ENCODE results near the gene LMBR1. TPM values are rescaled to one million over a fixed set of nuclear protein-coding genes. Genes with fewer than 3 reads are reported as not detected.
A peak's percentile ranks its signal among the peaks of the same experiment; 100 is the strongest.
"Not testable (repeated sequence)": the region's sequence is repeated elsewhere in the genome, so short reads cannot be mapped to it uniquely, and the experiment has no call there.

LMBR1 gene
- total and polyA plus RNA-seq, 2 of the 13 experiments (the other 11 are each of a cell fraction or from before 2014, with no cell fraction given) = 20.9 to 39.6 TPM

DNA sequence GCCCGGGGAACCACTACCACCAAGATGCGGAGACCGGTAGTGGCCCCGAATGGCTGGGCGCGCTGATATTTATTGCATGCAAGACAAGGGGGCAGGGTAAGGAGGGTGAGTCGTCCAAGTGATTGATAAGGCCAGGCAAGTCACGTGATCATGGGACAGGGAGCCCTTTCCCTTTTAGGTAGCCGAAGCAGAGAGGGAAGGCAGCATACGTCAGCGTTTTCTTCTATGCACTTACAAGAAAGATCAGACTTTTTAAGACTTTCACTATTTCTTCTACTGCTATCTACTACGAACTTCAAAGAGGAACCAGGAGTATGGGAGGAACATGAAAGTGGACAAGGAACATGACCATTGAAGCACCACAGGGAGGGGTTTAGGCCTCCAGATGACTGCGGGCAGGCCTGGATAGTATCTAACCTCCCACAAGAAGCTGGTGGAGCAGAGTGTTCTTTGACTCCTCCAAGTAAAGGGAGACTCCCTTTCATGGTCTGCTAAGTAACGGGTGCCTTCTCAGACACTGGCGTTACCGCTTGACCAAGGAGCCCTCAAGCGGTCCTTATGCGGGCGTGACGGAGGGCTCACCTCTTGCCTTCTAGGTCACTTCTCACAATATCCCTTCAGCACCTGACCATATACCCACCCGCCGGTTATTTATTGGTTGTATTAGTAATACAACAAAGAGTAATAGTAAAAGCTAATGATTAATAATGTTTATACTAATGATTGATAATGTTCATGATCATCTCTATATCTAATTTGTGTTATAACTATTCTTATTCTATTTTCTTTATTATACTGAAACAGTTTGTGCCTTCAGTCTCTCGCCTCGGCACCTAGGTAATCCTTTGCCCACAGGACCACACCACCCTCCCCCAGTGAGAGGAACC, 27.7 kb upstream of the LMBR1 start:
- H3K4me3 ChIP-seq (replicated peaks in 1 of 3; ENCODE audit: insufficient read depth in 1 of 3, low read depth in 2 of 3, low read length in 3 of 3); DNase-seq (ENCODE audit: low spot score); H4K20me1 ChIP-seq (ENCODE audit: insufficient read depth, low read length); in situ Hi-C loops (cut with HindIII; ENCODE audit: extremely low pct_ligation_motif_present, low pct_unique_long_range_greater_than_20kb); H3K4me2 ChIP-seq (ENCODE audit: low read depth, low read length); H3K36me3 ChIP-seq (replicated peaks in 1 of 2; ENCODE audit: control insufficient read depth in 1 of 2, insufficient read depth in 2 of 2, low read length in 2 of 2); ATAC-seq; H2AFZ ChIP-seq (ENCODE audit: low read length); H3K27ac ChIP-seq (ENCODE audit: extremely low read length, insufficient read depth, low read length); FAIRE-seq; POLR2A ChIA-PET; H3K9me3 ChIP-seq (ENCODE audit: low read length); H3K9ac ChIP-seq (ENCODE audit: insufficient read depth, low read depth, low read length); BruUV-seq (replicated peaks); CTCF ChIA-PET (ENCODE audit: low intra/inter-chr PET ratio, low total read pairs); H3K79me2 ChIP-seq (ENCODE audit: insufficient read depth, low read length); intact Hi-C loops (cut with micrococcal nuclease; ENCODE audit: unreplicated experiment): not testable (repeated sequence)
- 74% methylated on average over 24 of the region's 24 CpGs for WGBS (ENCODE audit: low lambda C conversion rate)
- Histone ChIP-seq H3K4me1 (ENCODE audit: insufficient read depth, low read length) (peaks cover 15% of the 10 kb centered on the region), H3K27me3 (ENCODE audit: control insufficient read depth in 1 of 2, insufficient read depth in 2 of 2, low read length in 2 of 2) (peaks cover 0 to 14% of the 10 kb centered on the region in 2 experiments; a peak in 2 of 5 replicates)
- TF ChIP-seq, protein P1, sequence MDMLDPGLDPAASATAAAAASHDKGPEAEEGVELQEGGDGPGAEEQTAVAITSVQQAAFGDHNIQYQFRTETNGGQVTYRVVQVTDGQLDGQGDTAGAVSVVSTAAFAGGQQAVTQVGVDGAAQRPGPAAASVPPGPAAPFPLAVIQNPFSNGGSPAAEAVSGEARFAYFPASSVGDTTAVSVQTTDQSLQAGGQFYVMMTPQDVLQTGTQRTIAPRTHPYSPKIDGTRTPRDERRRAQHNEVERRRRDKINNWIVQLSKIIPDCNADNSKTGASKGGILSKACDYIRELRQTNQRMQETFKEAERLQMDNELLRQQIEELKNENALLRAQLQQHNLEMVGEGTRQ (IDR thresholded peaks at IDR 0.05; ENCODE audit: low read depth, low read length) = 0 out of 2 replicates have a peak, but pooled peaks have one; percentile 27
- TF ChIP-seq, protein P1 (CRISPR knock-in tag; IDR thresholded peaks at IDR 0.05; ENCODE audit: borderline replicate concordance) = not testable (repeated sequence)
- TF ChIP-seq RAD51 (IDR thresholded peaks at IDR 0.05; ENCODE audit: borderline replicate concordance) = peak; percentile 81

DNA sequence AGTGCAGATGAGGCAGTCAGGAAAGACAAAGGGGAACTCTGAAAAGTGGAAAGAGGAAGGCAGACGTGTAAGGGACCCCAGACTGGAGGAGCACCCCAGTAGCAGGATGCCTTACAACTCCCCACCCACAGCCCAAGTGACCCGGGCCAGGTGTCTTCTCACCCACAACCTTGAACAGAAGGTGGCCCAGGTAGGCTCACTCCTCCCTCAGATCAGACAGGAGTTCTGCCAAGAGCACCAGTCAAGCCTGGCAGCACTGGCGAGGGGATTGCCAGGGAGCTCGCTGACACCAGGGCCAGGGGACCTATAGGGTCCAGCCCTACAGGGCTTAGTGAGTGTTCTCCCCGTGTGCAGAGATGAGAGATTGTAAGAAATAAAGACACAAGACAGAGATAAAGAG, 27.1 kb upstream of the LMBR1 start:
- intact Hi-C loops (cut with micrococcal nuclease; ENCODE audit: unreplicated experiment) (no loop called here), in situ Hi-C loops (cut with HindIII; ENCODE audit: extremely low pct_ligation_motif_present, low pct_unique_long_range_greater_than_20kb) (no loop called here)
- DNase-seq (ENCODE audit: low spot score) (no peak), ATAC-seq (no peak; the same call in 2 of the 3 replicates), FAIRE-seq (no peak)
- BruUV-seq (replicated peaks) = no TSS peak
- Histone ChIP-seq H3K4me3 (replicated peaks in 1 of 3; ENCODE audit: insufficient read depth in 1 of 3, low read depth in 2 of 3, low read length in 3 of 3) (no peak overlapping the region), H3K79me2 (ENCODE audit: insufficient read depth, low read length) (no peaks in the 10 kb centered on the region), H4K20me1 (ENCODE audit: insufficient read depth, low read length) (no peaks in the 10 kb centered on the region), H3K9me3 (ENCODE audit: low read length) (no peaks in the 10 kb centered on the region), H3K27ac (ENCODE audit: extremely low read length, insufficient read depth, low read length) (no peak overlapping the region), H3K27me3 (ENCODE audit: control insufficient read depth in 1 of 2, insufficient read depth in 2 of 2, low read length in 2 of 2) (peaks cover 0 to 14% of the 10 kb centered on the region in 2 experiments; a peak in 2 of 5 replicates), H3K4me1 (ENCODE audit: insufficient read depth, low read length) (peaks cover 15% of the 10 kb centered on the region), H2AFZ (ENCODE audit: low read length) (no peak overlapping the region), H3K36me3 (replicated peaks in 1 of 2; ENCODE audit: control insufficient read depth in 1 of 2, insufficient read depth in 2 of 2, low read length in 2 of 2) (no peaks in the 10 kb centered on the region), H3K9ac (ENCODE audit: insufficient read depth, low read depth, low read length) (no peak overlapping the region), H3K4me2 (ENCODE audit: low read depth, low read length) (no peak overlapping the region)
- 46% methylated on average over 4 of the region's 5 CpGs for WGBS (ENCODE audit: low lambda C conversion rate)
- CTCF ChIA-PET (ENCODE audit: low intra/inter-chr PET ratio, low total read pairs) = no interaction called here
- TF ChIP-seq, protein P2, sequence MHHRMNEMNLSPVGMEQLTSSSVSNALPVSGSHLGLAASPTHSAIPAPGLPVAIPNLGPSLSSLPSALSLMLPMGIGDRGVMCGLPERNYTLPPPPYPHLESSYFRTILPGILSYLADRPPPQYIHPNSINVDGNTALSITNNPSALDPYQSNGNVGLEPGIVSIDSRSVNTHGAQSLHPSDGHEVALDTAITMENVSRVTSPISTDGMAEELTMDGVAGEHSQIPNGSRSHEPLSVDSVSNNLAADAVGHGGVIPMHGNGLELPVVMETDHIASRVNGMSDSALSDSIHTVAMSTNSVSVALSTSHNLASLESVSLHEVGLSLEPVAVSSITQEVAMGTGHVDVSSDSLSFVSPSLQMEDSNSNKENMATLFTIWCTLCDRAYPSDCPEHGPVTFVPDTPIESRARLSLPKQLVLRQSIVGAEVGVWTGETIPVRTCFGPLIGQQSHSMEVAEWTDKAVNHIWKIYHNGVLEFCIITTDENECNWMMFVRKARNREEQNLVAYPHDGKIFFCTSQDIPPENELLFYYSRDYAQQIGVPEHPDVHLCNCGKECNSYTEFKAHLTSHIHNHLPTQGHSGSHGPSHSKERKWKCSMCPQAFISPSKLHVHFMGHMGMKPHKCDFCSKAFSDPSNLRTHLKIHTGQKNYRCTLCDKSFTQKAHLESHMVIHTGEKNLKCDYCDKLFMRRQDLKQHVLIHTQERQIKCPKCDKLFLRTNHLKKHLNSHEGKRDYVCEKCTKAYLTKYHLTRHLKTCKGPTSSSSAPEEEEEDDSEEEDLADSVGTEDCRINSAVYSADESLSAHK (CRISPR knock-in tag; IDR thresholded peaks at IDR 0.05; ENCODE audit: borderline replicate concordance) = no peak
- no peak for TF ChIP-seq ZBTB38 (CRISPR knock-in tag; IDR thresholded peaks at IDR 0.05)
- TF ChIP-seq NR3C1 (CRISPR knock-in tag; IDR thresholded peaks at IDR 0.05) = no peak
- TF ChIP-seq HDAC1 (CRISPR knock-in tag; IDR thresholded peaks at IDR 0.05) = no peak
- no peak for TF ChIP-seq FOXA3 (CRISPR knock-in tag; IDR thresholded peaks at IDR 0.05)
- POLR2A ChIA-PET = no interaction called here

All from HepG2 (cell line).